HCT116 (cell line): ENCODE results near the gene SIRPB2.

Experiments used
- CTCF ChIP-seq, 3 experiments: fragments of 200-600 bp in 1 of 3; sonication (generic) in 1 of 3; IDR thresholded peaks in 2 of 3; conservative IDR thresholded peaks in 1 of 3; 2 replicates each; pipeline ENCODE4 v1.5.1; 2012 to 2017; ENCODE audit warnings: low read depth in 2 of 3, low read length in 2 of 3, antibody characterized with exemption in 1 of 3, borderline replicate concordance in 1 of 3, control low read depth in 1 of 3, mild to moderate bottlenecking in 1 of 3, mixed read lengths in 1 of 3, mixed run types in 1 of 3, moderate library complexity in 1 of 3; ENCODE audit not compliant: insufficient read depth in 1 of 3
- EZH2 ChIP-seq: fragments of 200-600 bp; sonication (generic); IDR thresholded peaks from 2 replicates; pipeline ENCODE4 v1.6.1; 2017; ENCODE audit warnings: antibody characterized with exemption, mixed run types
- POLR2A ChIP-seq: IDR thresholded peaks from 2 replicates; pipeline ENCODE4 v1.7.0; 2011; ENCODE audit warnings: borderline replicate concordance; ENCODE audit not compliant: insufficient read depth, insufficient read length; ENCODE audit errors: extremely low read depth
- POLR2AphosphoS5 ChIP-seq: IDR thresholded peaks from 2 replicates; pipeline ENCODE4 v1.6.1; 2011; ENCODE audit warnings: mild to moderate bottlenecking, low read depth, low read length, moderate library complexity
- RAD21 ChIP-seq: IDR thresholded peaks from 2 replicates; pipeline ENCODE4 v1.6.1; 2012; ENCODE audit warnings: low read depth, mild to moderate bottlenecking
- YY1 ChIP-seq: IDR thresholded peaks from 2 replicates; pipeline ENCODE4 v1.6.1; 2011; ENCODE audit warnings: low read length, low read depth, moderate library complexity, mild to moderate bottlenecking; ENCODE audit not compliant: insufficient replicate concordance; ENCODE audit errors: extremely low read depth
- ZFX ChIP-seq: fragments of 450-650 bp; IDR thresholded peaks from 2 replicates; pipeline ENCODE4 v1.6.1; 2017
- ZNF274 ChIP-seq: fragments of 200-500 bp; sonication (Bioruptor generic); IDR thresholded peaks from 2 replicates; pipeline ENCODE4 v1.6.1; 2014; ENCODE audit warnings: mild to moderate bottlenecking, low read depth, low read length, inconsistent platforms

- TF ChIP-seq CTCF (IDR thresholded peaks at IDR 0.05 in 2 of 3, conservative IDR thresholded peaks at IDR 0.05 in 1 of 3; ENCODE audit: borderline replicate concordance in 1 of 3, insufficient read depth in 1 of 3, low read depth in 2 of 3, low read length in 2 of 3): no peak
- TF ChIP-seq ZNF274: no peak
- TF ChIP-seq YY1: no peak
- TF ChIP-seq EZH2: no peak
- TF ChIP-seq RAD21: no peak; the same call in 1 of the 2 replicates
- no peak for TF ChIP-seq ZFX
- TF ChIP-seq POLR2AphosphoS5: no peak
- TF ChIP-seq POLR2A: no peak
These were observed 1.3 kb downstream of the SIRPB2 start for GRCh38 chr20:1489764-1490436.
